Myocyte (in vitro differentiated cells): ENCODE data around the gene VAT1L. TPM values are rescaled to one million over a fixed set of nuclear protein-coding genes. Genes with fewer than 3 reads are reported as not detected.
"Not testable (repeated sequence)": the region's sequence is repeated elsewhere in the genome, so short reads cannot be mapped to it uniquely, and the experiment has no call there.

Experiments used
- DNase-seq: peaks from one replicate; pipeline ENCODE4 v3.0.0-alpha.2; 2012; ENCODE audit warnings: low read depth
- total RNA-seq: library from RNA; depleted of rRNA; stranded (reverse); fragments of >200 nt; gene quantifications from 2 replicates; pipeline ENCODE4 v1.2.3, GENCODE V29; 2014

VAT1L gene
- total RNA-seq, 1 donor from 2014 or later = not detected

DNA sequence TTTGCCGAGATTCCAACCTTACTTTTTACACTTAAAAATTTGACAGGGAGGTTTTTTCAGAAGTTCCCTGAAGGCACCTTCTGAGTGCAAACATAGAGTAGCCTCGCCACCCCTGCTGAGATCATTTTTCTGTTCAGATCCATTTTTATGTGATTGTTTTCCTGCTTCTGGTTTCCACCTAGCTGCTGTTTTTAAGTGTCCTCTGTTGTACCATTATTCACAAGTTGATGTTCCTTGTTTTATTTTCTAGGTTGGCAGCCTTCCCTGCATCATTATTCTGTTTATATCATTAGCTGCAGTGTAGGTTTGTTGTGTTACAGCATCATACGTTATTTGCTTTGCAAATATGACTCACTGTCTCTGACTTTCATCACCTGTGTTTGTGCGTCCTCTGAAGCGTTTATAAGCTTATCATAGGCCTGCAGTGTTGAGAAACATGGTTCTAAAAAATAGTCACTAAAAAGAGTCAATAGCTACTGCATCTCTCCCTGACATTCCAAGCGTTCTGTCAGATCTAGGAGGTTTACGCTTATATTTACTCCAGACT, 117.1 kb downstream of the VAT1L start:
- no peak for DNase-seq

DNA sequence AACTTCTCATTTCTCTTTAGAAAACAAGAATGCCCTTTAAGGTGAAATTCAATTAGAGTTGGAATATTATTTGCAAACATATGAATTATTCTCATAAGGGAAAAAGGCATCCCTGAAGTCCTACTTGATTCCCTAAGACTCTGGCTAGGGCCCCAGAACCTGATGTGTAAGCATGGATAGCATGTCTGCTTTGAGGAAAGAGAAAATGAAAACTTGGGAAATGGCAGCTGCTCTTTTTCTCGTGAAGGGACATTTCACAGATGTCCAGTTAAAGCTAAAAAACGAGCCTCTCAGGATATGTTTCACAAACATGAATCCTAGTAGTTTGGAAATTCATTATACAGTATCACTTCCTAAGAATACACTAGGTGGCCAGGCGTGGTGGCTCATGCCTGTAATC, 121.7 kb downstream of the VAT1L start:
- DNase-seq = no peak

DNA sequence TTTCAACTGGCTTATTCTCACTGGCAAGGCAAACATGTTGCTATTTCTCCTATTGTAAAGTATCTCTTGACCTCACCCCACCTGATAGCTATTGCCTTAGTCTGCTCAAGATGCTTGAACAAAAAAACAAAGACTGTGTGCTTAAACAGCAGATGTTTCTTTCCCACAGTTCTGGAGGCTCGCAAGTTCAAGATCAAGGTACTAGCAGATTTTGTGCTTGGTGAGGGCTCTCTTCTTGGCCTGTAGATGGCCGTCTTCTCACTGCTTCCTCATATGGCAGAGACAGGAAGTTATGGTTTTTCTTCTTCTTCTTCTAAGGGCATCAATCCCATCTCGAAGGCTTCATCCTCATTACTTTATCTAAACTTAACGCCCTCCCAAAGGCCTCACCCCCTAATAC, 124.3 kb downstream of the VAT1L start:
- DNase-seq = no peak

DNA sequence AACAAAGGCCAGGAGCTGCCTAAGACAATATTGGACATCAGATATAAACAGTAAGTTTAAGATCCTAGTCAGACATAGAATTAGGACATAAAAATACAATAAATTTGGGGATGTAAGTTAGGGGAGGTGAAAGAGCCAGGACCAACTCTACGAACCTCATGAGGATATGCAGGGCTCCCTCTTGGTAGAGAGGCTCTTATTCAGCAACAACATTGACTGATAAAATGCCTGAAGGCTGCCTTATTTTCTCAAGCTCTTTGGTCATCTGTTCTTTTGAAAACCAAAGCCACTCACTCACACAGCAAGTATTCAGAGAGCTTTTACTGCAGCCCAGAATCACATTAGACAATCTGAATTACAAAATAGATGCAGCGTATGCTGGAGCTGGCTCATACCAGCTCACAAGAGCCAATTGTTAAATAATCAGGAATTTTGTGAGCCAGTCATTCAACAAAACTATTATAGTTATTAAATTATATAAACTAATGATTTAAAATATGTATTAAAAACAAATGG, 125.4 kb downstream of the VAT1L start:
- DNase-seq = no peak

DNA sequence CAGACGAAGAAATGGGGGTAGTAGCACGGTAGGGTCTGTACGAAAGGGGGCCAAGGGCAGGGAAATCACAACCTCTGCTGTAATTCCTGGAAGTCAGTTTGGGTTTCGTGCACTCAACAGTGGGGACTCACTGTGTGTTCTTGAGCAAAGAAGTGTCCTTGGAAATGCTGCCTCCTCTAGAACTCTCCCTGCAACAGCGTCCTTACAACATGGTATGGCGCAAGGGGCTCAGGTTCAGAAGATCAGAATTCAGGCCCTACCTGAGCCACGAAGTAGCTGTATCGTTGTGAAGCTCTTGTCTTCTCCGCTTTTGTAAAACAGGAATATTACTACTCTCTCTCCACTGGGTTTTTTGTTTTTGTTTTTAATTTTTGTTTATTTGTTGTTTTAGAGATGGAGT, 127.7 kb downstream of the VAT1L start:
- DNase-seq = no peak

DNA sequence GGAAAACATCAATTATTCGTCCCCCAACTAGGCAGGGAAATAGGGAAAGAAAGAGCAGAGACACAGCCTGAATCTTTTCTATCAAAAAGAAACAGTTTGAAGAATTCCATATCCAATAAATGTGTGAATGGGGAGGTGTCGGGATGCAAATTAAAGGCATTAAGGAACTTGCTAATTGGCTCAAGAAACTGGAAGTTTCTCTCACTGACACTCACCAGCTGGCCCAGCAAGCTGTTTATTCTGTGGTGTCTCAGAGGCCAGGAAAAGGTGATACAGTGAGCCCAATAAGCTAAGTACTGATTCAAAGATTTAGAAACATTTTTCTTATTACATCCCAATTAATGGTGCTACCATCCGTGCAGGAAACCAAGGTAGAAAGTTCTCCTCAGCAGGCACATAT, 129.6 kb downstream of the VAT1L start:
- no peak for DNase-seq

DNA sequence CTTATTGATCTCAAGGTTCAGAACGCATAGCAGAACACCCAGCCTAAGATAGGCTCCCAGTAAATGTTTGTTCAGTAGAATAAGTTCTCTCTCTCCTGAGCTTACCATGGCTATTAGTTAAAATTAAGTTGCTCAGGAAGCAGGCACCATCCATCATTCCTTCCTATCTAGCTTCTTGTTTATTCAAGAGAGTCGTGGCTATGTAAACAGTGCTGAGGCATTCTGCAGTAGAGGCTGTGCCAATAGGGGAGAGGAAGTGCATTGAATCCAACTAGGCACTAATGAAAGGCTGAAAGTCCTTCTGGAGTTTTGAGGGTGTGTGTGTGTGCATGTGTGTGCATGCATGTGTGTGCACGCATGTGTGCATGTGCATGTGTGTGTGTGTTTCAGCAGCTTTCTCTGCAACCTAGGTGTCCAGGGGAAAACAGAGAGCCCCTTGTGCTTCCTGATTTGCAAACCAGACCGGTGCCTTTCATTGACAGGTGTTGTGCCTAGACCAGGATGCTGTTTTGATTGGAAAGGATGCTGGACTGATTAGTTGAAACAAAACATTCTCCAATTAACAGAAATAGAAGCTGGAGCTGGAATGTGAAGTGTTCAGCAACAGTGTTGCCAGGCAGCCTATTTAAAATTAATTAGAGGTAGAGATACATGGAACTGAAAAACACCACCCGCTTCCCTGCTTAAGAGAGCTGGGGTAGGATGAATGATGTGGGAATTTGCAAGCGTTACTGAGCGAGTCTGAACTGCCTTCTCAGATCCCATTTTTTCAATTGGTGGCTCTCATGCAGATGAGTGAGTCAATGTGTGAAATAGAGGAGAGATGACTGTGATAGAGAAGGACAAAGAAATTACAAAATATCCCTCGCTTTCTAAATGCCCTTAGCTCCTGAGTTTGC, 130.7 kb downstream of the VAT1L start:
- no peak for DNase-seq

DNA sequence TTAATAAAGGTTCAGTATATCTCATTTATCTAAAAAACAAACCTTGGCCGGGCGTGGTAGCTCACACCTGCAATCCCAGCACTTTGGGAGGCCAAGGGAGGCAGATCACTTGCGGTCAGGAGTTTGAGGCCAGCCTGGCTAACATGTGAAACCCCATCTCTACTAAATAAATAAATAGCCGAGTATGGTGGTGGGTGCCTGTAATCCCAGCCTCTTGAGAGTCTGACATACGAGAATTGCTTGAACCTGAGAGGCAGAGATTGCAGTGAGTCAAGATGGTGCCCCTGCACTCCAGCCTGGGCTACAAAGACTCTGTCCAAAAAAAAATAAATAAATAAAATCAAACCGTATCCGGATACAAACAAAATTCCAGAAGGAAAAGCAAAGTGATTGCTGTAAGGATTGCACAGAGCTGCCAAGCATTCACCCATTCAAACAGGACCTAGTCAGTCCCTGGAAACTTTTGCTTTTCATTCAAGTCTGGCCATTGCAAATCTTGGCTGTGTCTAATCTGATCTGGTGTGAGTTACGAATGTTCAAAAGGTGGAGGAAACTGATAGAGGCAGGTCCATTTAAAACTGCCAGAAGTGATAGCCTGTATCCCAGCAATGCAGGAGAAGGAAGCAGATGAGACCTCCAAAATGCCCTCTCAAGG, 131.5 kb downstream of the VAT1L start:
- DNase-seq = no peak

DNA sequence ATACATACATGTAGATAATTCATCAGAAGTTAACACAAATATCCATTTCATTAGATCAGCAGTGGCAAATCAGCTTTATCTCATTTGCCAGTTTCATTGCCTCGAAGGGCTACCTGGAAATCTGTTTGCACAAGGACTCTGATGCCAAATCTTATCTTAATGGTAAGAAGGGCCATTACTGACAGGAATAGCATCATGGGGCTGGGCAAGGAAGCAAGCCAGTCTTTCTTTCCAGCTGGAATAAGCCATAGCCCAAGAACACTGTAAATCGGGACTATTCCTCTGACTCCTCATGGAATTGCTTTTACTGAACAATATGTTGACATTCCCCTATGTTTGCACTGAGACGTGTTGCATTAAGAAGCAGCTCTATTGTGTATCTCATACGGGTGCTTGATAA, 132.6 kb downstream of the VAT1L start:
- no peak for DNase-seq

DNA sequence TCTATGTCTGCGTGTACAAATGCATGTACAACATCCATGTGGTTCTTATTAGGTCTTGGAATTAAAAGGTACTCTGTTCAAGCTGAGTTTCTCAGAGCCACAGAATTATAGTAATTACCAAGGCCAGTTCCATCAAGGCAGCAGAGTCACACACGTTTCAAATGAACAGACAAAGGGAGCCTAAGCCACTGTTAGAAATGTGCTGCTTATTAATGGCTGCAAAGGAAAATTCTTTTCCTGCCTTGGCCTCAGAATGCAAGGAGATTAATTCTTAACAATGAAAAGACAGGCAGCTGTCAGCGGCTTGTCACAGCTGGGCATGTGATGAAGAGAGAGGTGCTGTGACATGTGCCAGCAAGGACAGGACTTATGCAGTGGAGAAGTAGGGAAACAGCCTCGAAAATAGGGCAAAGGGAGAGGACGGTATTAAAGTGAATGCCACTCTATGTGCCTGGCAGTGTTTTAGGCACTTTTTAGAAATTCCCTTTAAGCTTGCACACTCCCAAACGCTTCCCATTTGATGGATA, 133.9 kb downstream of the VAT1L start:
- DNase-seq = no peak

DNA sequence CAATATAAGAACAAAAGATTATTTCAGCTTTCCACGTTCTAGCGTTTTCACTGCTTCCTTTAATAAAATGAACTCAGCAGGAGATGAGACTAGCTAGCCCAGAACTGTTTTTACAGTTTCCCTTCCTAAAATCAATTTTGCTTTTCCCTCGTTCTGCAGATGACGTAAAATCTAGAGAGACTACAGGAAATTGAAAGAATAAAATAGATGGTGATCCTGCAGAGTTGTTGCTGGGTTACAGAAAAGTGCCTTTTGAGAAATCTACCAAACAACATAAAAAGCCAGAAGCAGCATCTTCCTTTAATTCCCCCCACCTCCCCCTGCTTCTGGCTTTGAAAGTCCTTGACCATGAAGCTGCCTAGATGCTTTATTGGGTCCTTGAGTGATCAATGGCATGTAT, 137.2 kb downstream of the VAT1L start:
- no peak for DNase-seq

DNA sequence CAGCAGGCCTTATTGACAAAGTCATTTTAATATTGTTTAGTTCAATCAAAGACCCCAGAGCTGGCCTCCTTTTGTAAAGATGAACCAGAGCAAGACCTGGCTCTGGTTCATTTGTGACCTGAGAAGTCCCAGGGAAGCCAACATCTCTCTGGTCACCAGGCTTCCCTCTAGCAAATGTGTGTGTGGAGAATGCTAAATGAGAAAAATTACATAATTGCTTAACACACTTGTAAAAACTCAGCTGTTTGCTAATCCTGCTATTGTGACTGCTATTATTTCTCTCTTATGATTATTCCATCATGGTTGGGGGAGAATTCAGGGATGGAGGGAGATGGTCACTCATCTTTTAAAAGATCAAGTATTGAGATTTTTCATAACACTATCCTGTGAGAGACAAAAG, 139.7 kb downstream of the VAT1L start:
- DNase-seq = no peak

DNA sequence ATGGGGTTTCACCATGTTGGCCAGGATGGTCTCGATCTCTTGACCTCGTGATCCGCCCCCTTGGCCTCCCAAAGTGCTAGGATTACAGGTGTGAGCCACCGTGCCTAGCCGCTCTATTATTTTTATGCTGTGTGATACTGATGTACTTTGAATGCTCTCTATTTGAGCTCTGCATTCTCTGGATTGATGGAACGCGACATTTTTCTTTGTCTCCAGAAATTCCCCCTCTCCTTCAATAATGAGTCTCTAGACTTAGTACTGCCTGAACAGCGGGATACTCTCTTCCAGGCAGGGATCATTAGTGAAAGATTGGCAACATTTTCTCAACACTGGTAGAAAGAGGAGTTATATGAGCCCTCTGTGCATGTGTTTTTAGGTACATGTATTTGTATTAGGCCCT, 140.6 kb downstream of the VAT1L start:
- DNase-seq = no peak

DNA sequence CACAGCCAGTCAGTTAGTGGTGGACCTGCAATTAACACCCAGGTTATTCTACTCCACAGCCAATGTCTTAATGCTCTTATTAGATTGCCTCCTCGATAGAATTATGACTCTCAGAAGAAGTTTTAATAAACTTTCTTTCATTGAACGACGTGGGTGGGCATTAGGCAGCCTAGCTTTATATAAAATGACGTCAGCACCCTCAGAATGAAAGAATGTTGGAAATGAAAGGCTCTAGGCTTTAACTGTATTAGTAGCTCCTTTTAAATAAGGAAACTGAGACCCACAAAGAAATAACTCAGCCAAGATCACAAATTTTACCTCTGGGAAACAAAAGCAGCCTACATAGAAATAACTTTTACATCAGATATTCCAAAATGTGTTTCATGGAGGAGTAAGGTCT, 142.7 kb downstream of the VAT1L start:
- no peak for DNase-seq

DNA sequence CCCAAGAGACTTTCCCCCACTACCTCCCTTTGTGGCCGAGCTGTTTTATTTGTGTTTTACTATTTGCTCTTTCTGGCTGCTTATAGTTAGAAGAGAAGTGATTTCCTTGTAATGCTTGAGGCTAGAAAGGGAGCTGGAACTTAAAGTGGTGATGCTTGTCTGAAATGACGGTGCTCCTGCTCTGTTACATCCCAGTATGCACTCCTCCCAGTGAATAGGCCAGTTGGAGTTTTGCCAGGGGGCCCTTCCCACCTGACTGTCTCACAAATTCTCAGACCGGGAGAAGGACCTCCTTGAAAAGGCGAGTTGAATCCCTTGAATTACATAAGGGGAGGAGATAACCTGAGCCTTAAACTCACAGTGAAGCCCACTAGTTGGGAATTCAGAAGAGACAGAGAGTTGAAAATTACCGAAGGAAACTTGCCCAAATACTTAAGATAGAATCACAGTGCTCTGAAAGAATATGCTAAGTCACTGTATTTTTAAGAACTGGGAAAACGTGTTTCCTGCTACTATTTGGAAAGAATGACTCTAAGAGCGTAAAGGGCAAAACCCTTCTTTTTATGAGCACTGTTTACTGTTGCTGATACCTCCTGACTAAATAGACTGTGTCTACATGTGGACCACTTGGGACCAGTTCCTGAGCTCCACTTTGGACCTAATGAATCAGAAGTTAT, 149.2 kb downstream of the VAT1L start:
- DNase-seq = no peak

DNA sequence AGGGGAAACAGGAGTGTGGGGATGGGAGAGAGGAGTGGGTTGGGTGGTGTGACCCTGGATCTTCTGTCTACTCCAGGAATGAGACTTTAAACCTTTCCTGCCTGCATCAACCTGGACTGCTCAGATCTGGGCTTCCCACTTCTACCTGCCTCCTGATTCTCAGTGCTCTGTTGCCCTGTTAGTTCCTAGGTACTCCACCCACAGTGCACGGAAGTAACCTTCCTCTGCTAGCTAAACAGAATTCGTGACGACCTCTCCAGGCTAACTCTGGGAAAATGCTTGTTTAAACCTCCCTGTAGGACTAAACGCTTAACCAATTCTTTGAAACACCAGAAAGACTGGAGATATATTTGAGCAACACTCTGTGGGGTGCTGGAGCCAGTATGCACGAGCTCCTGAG, 150.5 kb downstream of the VAT1L start:
- DNase-seq = no peak

DNA sequence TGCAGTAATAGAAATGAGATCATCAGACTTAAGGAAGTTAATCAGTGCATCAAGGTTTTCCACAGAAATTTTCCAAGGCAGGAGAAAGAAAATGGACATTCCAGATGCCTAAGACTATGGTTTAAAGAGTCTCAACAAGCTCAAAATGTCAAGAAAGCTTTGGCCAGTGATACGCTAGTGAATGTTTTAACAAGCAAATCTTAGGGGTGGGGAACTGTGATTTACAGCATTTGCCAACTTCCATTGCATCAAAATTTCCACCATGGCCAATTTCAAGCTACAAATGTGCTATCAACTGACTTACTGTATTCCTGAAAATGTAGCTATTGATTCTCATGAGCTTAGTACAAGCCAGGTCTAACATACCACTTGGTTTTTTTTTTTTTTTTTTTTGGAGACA, 151.6 kb downstream of the VAT1L start:
- DNase-seq = no peak

DNA sequence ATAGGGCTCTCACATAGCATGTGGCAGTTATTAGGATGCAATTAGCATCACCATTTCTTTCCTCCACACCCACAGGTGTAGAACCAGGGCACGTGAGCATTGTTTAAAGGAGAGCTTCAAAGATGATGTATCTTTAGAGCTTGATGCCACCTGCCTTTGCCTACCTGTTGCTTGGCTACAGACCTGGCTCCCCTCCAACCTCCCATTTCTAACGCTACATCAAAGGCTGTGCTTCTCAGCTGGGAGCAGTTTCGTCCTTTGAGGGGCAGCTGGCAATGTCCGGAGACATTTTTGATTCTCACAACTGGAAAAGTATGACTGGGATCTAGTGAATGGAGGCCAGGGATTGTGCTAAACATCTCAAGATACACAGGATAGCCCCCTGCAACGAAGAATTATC, 155.4 kb downstream of the VAT1L start:
- DNase-seq = no peak

DNA sequence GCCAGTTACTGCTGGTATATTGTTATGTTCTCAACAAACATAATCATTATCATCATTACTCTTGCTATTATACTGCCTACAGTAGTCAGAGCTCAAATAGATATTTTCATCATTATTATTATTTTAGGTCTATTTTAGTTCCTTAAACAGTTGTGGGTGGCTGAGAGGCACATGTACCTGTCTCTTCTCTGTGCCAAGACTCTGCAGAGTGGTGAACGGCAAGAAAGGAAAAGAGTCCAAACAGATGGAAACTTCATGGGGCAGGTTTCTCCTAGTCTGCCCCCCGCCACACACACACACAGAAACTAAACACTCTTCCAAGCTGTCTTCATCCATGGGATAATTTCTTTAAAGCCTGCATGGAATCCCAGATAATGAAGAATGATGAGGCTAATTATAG, 156.3 kb downstream of the VAT1L start:
- DNase-seq = no peak

DNA sequence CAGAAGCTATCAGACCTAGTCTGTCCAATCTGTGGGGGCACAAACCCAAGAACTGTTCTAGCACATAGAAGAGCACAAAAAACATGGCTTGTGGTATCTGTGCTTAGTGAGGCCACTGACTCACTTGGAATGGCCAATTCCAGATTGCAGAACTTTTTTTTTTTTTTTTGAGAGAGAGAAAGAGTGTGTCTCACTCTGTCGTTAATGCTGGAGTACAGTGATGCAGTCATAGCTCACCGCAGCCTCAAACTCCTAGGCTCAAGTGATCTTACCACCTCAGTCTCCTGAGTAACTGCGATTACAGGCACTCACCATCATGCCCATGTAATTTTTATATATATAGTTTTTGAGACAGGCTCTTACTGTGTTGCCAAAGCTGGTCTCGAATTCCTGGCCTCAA, 156.8 kb downstream of the VAT1L start:
- no peak for DNase-seq

DNA sequence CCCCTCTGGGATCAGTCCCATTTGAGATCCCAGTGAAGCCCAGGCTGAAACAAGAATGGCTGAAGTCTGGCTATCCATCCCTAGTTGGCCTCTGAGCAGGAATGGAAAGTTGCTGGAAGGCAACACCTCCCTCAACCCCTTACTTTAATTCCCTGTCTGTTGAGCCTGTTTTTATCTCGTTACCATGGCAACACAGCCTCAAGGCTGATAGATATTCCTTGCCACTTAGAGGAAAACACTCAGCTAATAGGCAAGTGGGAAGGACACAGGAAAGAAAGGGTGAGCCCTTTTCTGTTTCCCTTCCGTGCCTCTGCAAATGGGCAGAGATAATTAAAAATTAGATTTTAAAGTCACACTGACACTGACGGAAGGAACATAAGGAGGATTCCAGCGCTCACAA, 158.5 kb downstream of the VAT1L start:
- no peak for DNase-seq

DNA sequence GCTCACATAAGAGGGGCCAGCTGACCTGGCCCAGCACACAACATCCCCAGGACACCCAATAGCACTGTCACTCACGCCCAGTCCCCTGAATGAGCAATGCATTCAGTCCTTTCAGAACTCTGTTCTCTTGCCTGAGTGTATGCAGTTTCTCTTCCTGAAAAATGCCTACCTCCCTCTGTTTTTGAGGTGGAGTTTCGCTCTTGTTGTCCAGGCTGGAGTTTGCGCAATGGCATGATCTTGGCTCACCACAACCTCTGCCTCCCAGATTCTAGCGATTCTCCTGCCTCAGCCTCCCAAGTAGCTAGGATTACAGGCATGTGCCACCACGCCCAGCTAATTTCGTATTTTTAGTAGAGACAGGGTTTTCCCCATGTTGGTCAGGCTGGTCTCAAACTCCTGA, 159.2 kb downstream of the VAT1L start:
- DNase-seq = not testable (repeated sequence)
